HCT116 (cell line): ENCODE data around the gene GPR37. TPM values are rescaled to one million over a fixed set of nuclear protein-coding genes. Genes with fewer than 3 reads are reported as not detected.

Source experiments
- ATAC-seq: fragments of 200-7000 bp; cut with Tn5 transposase; 2 replicates; pipeline ENCODE4 v1.9.1; 2020; ENCODE audit warnings: mild to moderate bottlenecking, moderate library complexity
- BruUV-seq: library from RNA; stranded (reverse); fragments of 400-500 nt; replicated peaks from 2 replicates; lab custom pipeline; 2021; lab: Mats Ljungman, UMichigan
- CTCF ChIA-PET: fragments of 300-600 bp; sonication (Branson Sonifier 250); formaldehyde crosslinking; loops from one replicate; lab custom pipeline; 2021; ENCODE audit warnings: antibody characterized with exemption; lab: Charles Lee
- POLR2A ChIA-PET: fragments of 300-600, 350-600 bp; sonication (Branson Sonifier 250); formaldehyde crosslinking; loops from one replicate; lab custom pipeline; 2021; ENCODE audit warnings: antibody characterized with exemption; lab: Charles Lee
- RAD21 ChIA-PET, 2 experiments: fragments of 300-600 bp; sonication (Branson Sonifier 250); formaldehyde crosslinking; loops; one replicate each; lab custom pipeline; 2023; ENCODE audit warnings: low total read pairs in 2 of 2; ENCODE audit not compliant: uncharacterized antibody in 2 of 2, unreplicated experiment in 2 of 2, low non-redundant PET in 1 of 2; lab: Charles Lee
- DNase-seq: peaks from one replicate; pipeline ENCODE4 v3.0.0-alpha.2; 2010; ENCODE audit warnings: low read depth, low spot score
- H2AFZ ChIP-seq: fragments of 200-600 bp; shearing (Covaris generic), sonication (generic); 2 replicates; pipeline ENCODE4 v1.6.1; 2017; ENCODE audit warnings: low read depth, mixed run types, mixed read lengths, antibody characterized with exemption, low read length; ENCODE audit not compliant: poor library complexity, severe bottlenecking
- H3K27ac ChIP-seq: 2 replicates; pipeline ENCODE4 v1.5.1; 2012; ENCODE audit warnings: low read depth, low read length
- H3K27me3 ChIP-seq: fragments of 200-600 bp; sonication (generic); 2 replicates; pipeline ENCODE4 v1.6.1; 2016; ENCODE audit warnings: mixed run types, low read length, mixed read lengths; ENCODE audit not compliant: insufficient read depth
- H3K36me3 ChIP-seq, 2 experiments: fragments of 200-500 bp in 1 of 2; fragments of 200-600 bp in 1 of 2; sonication (Bioruptor generic) in 1 of 2; sonication (generic) in 1 of 2; 2 replicates each; pipeline versions ENCODE4 v1.5.1 to v1.6.1; 2014 to 2016; ENCODE audit warnings: low read length in 2 of 2, inconsistent platforms in 1 of 2, mixed read lengths in 1 of 2, mixed run types in 1 of 2; ENCODE audit not compliant: insufficient read depth in 2 of 2, control insufficient read depth in 1 of 2
- H3K4me1 ChIP-seq, 2 experiments: fragments of 200-600 bp in 1 of 2; sonication (generic) in 1 of 2; 2 replicates each; pipeline versions ENCODE4 v1.5.1 to v1.6.1; 2012 to 2017; ENCODE audit warnings: low read length in 2 of 2, inconsistent platforms in 1 of 2, mild to moderate bottlenecking in 1 of 2, mixed read lengths in 1 of 2, mixed run types in 1 of 2, moderate library complexity in 1 of 2; ENCODE audit not compliant: insufficient read depth in 2 of 2, control insufficient read depth in 1 of 2
- H3K4me2 ChIP-seq: fragments of 200-600 bp; sonication (generic); 2 replicates; pipeline ENCODE4 v1.6.1; 2017; ENCODE audit warnings: mixed run types, low read length, mixed read lengths
- H3K4me3 ChIP-seq, 2 experiments: fragments of 200-600 bp in 1 of 2; sonication (generic) in 1 of 2; replicated peaks in 1 of 2; 2 replicates each; pipeline ENCODE4 v1.5.1; 2011 to 2016; ENCODE audit warnings: low read length in 2 of 2, control low read depth in 1 of 2, low read depth in 1 of 2, mild to moderate bottlenecking in 1 of 2, mixed read lengths in 1 of 2, mixed run types in 1 of 2
- H3K79me2 ChIP-seq: fragments of 200-600 bp; sonication (generic); 2 replicates; pipeline ENCODE4 v1.6.1; 2017; ENCODE audit warnings: mild to moderate bottlenecking, mixed run types, low read length, moderate library complexity, mixed read lengths; ENCODE audit not compliant: insufficient read depth
- H3K9ac ChIP-seq: fragments of 200-600 bp; sonication (generic); 2 replicates; pipeline ENCODE4 v1.6.1; 2016; ENCODE audit warnings: low read length, mixed read lengths
- H3K9me2 ChIP-seq: fragments of 200-600 bp; sonication (generic), shearing (Covaris generic); 2 replicates; pipeline ENCODE4 v1.6.1; 2017; ENCODE audit warnings: mixed run types, mild to moderate bottlenecking, moderate library complexity; ENCODE audit not compliant: insufficient read depth
- H3K9me3 ChIP-seq, 2 experiments: fragments of 200-500 bp in 1 of 2; fragments of 200-600 bp in 1 of 2; sonication (Bioruptor generic) in 1 of 2; sonication (generic) in 1 of 2; 2 replicates each; pipeline ENCODE4 v1.6.1; 2014 to 2017; ENCODE audit warnings: low read length in 2 of 2, mixed read lengths in 2 of 2, inconsistent platforms in 1 of 2, low read depth in 1 of 2, mild to moderate bottlenecking in 1 of 2, mixed run types in 1 of 2, moderate library complexity in 1 of 2; ENCODE audit not compliant: control insufficient read depth in 1 of 2, insufficient read depth in 1 of 2
- H4K20me1 ChIP-seq: fragments of 200-600 bp; sonication (generic), shearing (Covaris generic); 2 replicates; pipeline ENCODE4 v1.6.1; 2017; ENCODE audit warnings: mixed run types, mild to moderate bottlenecking, moderate library complexity; ENCODE audit not compliant: insufficient read depth
- EZH2phosphoT487 ChIP-seq: fragments of 200-600 bp; IDR thresholded peaks from 2 replicates; pipeline ENCODE4 v1.6.1; 2018; ENCODE audit warnings: antibody characterized with exemption, borderline replicate concordance
- FOSL1 ChIP-seq: IDR thresholded peaks from 2 replicates; pipeline ENCODE4 v1.6.1; 2012; ENCODE audit warnings: low read depth
- POLR2A ChIP-seq: IDR thresholded peaks from 2 replicates; pipeline ENCODE4 v1.7.0; 2011; ENCODE audit warnings: borderline replicate concordance; ENCODE audit not compliant: insufficient read depth, insufficient read length; ENCODE audit errors: extremely low read depth
- POLR2AphosphoS5 ChIP-seq: IDR thresholded peaks from 2 replicates; pipeline ENCODE4 v1.6.1; 2011; ENCODE audit warnings: mild to moderate bottlenecking, low read depth, low read length, moderate library complexity
- SP1 ChIP-seq: IDR thresholded peaks from 2 replicates; pipeline ENCODE4 v1.6.1; 2012; ENCODE audit warnings: low read depth
- intact Hi-C: fragments of 100-400 bp; cut with micrococcal nuclease; formaldehyde crosslinking; loops from 2 replicates; pipeline ENCODE4 v1.10.0; 2022
- total RNA-seq: library from RNA; stranded (reverse); gene quantifications from one replicate; pipeline ENCODE4 v1.2.1, GENCODE V29; 2021; ENCODE audit not compliant: unreplicated experiment
- TF ChIP-seq, protein P1 (sequence below), 3 experiments: fragments of 200-600 bp in 1 of 3; sonication (generic) in 1 of 3; IDR thresholded peaks in 2 of 3; conservative IDR thresholded peaks in 1 of 3; 2 replicates each; pipeline ENCODE4 v1.5.1; 2012 to 2017; ENCODE audit warnings: low read depth in 2 of 3, low read length in 2 of 3, antibody characterized with exemption in 1 of 3, borderline replicate concordance in 1 of 3, control low read depth in 1 of 3, mild to moderate bottlenecking in 1 of 3, mixed read lengths in 1 of 3, mixed run types in 1 of 3, moderate library complexity in 1 of 3; ENCODE audit not compliant: insufficient read depth in 1 of 3

The GPR37 gene
- total RNA-seq, 1 experiment from 2014 or later: 2.2 TPM

DNA sequence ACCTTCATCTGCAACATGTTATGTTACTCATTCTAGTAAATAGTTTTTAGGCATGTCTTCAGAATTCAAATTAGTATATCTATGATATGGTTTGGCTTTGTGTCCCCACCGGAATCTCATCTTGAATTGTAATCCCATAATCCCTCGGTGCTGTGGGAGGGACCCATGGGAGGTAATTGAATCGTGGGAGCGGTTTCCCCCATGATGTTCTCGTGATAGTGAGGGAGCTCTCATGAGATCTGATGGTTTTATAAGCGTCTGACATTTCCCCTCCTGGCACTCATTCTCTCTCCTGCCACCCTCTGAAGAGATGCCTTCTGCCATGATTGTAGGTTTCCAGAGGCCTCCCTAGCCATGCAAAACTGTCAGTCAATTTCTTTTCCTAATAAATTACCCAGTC is 20.4 kb upstream of the GPR37 start:
- ChIA-PET CTCF (interaction anchor here (1.5 to 2.4 kb wide), 3 partner anchors 18 to 631 kb away, joined by 3 to 37 read pairs (median 7); no protein-coding TSS in a partner anchor), RAD21 (no interaction called here), POLR2A (no interaction called here)
- Histone ChIP-seq H3K79me2 (no peaks in the 10 kb centered on the region), H3K36me3 (no peaks in the 10 kb centered on the region), H3K27me3 (no peaks in the 10 kb centered on the region), H3K9ac (no peak overlapping the region), H3K9me2 (no peaks in the 10 kb centered on the region), H3K4me1 (no peaks in the 10 kb centered on the region), H2AFZ (peak overlapping the region; percentile 63), H3K4me3 (no peak overlapping the region), H3K9me3 (no peaks in the 10 kb centered on the region), H3K4me2 (no peak overlapping the region), H3K27ac (no peak overlapping the region), H4K20me1 (no peaks in the 10 kb centered on the region)
- ATAC-seq (no peak), DNase-seq (no peak)
- intact Hi-C loops: loop anchor here (1.0 to 10.0 kb wide), 4 partner anchors 615 to 991 kb away; no protein-coding TSS in a partner anchor
- TF ChIP-seq POLR2AphosphoS5 (no peak), EZH2phosphoT487 (no peak), FOSL1 (no peak), SP1 (no peak), POLR2A (no peak)
- TF ChIP-seq, protein P1, sequence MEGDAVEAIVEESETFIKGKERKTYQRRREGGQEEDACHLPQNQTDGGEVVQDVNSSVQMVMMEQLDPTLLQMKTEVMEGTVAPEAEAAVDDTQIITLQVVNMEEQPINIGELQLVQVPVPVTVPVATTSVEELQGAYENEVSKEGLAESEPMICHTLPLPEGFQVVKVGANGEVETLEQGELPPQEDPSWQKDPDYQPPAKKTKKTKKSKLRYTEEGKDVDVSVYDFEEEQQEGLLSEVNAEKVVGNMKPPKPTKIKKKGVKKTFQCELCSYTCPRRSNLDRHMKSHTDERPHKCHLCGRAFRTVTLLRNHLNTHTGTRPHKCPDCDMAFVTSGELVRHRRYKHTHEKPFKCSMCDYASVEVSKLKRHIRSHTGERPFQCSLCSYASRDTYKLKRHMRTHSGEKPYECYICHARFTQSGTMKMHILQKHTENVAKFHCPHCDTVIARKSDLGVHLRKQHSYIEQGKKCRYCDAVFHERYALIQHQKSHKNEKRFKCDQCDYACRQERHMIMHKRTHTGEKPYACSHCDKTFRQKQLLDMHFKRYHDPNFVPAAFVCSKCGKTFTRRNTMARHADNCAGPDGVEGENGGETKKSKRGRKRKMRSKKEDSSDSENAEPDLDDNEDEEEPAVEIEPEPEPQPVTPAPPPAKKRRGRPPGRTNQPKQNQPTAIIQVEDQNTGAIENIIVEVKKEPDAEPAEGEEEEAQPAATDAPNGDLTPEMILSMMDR (IDR thresholded peaks at IDR 0.05 in 2 of 3, conservative IDR thresholded peaks at IDR 0.05 in 1 of 3; ENCODE audit: borderline replicate concordance in 1 of 3, insufficient read depth in 1 of 3, low read depth in 2 of 3, low read length in 2 of 3): no peak
- no TSS peak for BruUV-seq
